DMS 273 (cell line): Measurements from ENCODE around the gene PRR19.
A peak's percentile ranks its signal among the peaks of the same experiment; 100 is the strongest.

Source experiments
- DNase-seq: peaks from one replicate; lab custom pipeline; 2025; ENCODE audit not compliant: unreplicated experiment; lab: John Stamatoyannopoulos, UW

Gene PRR19

DNA sequence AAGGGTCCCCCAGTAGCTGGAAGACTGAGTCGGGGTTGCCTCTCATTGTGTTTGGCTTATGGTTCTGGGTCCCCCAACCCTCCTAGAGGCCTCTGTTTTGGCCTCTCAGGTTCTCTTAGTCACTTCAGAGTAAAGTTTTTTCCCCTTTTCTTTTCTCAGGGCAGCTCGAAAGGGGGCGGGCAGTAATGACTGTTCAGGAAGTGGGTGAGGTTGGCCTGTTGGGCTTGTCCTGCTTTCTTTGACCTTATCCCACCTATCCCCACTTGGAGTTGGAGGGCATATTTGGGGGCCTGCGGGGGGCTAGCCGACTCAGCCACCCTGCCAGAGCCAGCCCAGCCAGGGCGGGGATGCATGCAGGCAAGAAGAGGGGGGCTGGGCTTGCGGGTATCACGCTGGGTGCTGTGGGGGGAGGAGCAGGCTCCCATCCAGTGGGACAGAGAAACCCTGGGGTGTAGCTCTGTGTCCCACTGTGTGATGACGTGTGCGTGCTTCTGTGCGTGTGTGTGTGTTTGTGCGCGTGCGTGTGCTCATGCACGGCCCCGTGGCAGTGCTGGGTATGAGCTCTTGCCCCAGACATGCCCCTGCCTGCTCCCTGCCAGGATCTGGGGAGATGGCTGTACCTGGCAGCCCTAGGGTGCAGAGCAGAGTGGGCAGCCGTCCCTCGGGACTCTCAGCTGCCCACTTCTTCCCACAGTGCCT is 31.4 kb upstream of the PRR19 start:
- DNase-seq: peak; percentile 68

DNA sequence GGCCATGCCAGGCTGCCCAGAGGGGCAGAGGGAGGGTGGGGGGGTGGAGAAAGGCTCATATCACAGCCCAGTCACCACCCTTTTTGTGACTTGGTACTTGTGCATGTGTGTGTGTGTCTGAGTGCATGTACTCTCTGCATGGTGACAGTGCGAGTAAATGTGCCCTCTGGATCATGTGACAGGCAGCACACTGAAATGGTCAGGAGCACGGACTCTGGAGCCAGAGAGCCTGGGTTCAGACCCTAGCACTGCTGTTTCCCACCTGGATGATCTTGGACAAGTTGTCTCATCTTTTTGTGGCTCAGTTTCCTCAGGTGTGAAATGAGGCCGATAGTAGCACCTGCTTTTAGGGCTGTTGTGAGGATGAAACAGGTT is 30.9 kb upstream of the PRR19 start:
- DNase-seq: no peak

DNA sequence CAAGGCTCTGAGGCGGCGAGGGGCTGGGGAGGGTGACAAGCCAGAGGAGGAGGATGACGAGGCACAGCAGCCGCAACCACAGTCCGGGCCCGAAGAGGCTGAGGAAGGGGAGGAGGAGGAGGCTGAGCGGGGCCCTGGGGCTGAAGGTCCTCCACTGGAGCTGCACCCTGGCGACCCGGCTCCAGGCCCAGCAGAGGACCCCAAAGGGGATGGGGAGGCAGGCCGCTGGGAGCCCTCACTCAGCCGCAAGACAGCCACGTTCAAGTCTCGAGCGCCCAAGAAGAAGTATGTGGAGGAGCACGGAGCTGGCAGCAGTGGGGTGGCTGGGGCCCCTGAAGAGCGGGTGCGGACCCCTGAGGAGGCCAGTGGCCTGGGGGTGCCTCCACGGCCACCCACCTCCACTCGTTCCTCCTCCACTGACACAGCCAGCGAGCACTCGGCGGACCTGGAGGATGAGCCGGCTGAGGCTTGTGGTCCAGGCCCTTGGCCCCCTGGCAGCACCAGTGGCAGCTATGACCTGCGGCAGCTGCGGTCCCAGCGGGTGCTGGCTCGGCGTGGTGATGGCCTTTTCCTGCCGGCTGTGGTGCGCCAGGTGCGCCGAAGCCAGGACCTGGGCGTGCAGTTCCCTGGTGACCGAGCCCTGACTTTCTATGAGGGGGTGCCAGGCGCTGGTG is 29.9 kb upstream of the PRR19 start:
- DNase-seq: no peak

DNA sequence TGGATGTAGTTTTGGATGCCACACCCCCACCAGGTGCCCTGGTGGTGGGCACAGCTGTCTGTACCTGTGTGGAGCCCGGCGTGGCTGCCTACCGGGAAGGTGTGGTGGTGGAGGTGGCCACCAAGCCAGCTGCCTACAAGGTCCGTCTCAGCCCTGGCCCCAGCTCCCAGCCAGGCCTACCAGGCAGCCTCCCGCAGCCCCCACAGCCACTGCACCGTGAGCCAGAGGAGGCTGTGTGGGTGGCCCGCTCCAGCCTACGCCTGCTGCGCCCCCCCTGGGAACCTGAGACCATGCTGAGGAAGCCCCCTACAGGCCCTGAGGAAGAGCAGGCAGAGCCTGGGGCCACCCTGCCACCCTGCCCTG is 29.4 kb upstream of the PRR19 start:
- DNase-seq: no peak

DNA sequence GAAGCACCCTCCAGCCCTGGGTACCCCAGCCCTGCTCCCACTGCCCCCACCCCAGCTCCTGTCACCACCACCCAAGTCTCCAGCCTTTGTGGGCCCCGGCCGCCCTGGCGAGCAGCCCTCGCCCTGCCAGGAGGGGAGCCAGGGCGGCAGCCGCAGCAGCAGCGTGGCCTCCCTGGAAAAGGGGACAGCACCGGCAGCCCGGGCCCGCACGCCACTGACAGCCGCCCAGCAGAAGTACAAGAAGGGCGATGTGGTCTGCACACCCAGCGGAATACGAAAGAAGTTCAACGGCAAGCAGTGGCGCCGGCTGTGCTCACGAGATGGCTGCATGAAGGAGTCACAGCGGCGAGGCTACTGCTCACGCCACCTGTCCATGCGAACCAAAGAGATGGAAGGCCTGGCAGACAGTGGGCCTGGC is 28.9 kb upstream of the PRR19 start:
- no peak for DNase-seq

DNA sequence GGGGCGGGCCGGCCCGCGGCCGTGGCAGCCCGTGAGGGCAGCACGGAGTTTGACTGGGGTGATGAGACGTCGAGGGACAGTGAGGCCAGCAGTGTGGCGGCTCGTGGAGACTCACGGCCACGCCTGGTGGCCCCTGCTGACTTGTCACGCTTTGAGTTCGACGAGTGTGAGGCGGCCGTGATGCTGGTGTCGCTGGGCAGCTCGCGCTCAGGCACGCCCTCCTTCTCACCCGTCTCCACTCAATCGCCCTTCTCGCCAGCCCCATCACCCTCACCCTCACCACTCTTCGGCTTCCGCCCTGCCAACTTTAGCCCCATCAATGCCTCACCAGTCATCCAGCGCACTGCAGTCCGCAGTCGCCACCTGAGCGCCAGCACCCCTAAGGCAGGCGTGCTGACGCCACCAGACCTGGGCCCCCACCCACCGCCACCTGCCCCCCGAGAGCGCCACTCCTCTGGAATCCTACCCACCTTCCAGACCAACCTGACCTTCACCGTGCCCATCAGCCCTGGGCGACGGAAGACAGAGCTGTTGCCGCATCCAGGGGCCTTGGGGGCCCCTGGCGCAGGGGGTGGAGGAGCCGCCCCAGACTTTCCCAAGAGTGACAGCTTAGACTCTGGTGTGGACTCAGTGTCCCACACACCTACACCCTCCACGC is 28.4 kb upstream of the PRR19 start:
- DNase-seq: no peak

DNA sequence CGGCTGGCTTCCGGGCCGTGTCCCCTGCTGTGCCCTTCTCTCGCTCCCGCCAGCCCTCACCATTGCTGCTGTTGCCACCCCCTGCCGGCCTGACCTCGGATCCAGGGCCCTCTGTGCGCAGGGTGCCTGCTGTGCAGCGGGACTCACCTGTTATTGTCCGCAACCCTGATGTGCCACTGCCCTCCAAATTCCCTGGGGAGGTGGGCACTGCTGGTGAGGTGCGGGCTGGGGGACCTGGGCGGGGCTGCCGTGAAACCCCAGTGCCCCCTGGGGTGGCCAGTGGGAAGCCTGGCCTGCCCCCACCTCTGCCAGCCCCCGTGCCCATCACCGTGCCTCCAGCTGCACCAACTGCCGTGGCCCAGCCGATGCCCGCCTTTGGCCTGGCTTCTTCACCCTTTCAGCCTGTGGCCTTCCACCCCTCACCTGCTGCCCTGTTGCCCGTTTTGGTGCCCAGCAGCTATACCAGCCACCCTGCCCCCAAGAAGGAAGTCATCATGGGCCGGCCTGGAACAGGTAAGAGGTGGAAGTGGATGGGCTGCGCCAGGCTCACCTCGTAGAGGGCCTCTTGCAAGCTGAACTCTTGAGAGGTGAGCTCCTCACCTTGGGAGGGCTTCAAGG is 27.8 kb upstream of the PRR19 start:
- no peak for DNase-seq

DNA sequence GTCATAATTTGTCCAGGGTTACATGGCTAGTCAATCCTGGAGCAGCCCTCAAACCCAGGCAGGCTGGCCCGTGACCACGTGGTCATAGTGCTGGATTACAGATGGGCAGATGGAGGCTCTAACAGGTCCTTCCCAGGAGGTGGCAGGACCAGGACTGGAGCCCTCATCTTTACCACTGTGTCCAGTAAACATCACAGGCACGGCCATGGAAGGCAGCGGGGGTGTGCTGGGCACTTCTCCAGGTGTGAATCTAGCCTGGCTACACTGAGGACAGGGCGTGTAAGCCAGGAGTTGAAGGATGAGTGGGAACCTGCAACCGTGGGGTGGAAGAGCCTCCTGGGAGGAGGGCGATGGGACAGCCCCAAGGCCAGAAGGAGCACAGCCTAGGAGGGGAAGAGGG is 26.8 kb upstream of the PRR19 start:
- DNase-seq: peak; percentile 57

DNA sequence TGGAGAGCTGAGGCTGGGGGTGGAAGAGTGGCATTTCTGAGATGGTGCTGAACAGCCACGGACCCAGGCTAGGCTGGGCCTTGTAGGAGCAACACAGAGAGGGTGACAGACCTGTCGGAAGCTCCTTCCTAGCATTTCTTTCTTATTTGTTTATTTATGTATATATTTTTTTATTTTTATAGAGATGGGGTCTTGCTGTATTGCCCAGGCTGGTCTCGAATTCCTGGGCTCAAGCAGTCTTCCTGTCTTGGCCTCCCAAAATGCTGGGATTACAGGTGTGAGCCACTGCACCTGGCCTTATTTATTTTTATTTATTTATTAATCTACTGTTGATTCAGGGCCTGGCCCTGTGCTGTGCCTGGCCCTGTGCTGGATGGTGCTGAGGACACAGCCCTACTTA is 26.4 kb upstream of the PRR19 start:
- DNase-seq: no peak

DNA sequence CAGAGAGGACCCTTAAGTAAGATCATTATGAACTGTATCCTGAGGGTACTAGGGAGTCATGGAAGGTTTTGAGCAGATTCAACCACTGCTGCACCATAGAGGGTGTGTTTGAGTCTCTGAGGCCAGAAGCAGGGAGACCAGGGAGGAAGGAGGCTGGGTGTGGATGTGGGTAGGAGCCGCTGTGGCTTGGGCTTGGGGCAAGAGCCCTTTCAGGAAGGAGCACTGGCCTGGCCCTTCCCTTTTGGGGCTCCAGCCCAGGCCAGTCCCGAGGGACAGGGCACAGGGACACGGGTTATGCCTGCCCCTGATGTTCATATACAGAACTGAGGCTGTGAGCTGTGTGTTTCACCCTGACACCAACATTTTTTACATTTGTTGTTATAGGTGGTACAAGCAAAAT is 25.6 kb upstream of the PRR19 start:
- no peak for DNase-seq

DNA sequence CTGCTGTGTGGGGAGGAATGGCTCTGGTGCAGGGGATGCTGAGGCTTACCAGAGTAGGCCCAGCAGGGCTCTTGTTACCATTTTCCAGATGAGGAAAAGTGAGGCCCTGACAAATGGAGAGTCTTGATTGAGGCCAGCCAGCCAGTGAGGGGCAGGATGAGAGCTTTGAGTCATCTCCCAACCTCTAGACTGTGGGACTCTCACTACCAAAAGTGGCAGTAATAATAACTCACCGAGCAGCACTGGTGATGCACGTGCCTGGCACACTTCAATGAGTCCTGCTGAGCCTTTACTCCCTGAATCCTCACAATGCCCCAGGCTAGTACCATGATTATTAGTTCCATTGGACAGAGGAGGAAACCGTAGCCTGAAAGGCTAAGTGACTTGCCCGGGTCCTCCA is 25.1 kb upstream of the PRR19 start:
- no peak for DNase-seq

DNA sequence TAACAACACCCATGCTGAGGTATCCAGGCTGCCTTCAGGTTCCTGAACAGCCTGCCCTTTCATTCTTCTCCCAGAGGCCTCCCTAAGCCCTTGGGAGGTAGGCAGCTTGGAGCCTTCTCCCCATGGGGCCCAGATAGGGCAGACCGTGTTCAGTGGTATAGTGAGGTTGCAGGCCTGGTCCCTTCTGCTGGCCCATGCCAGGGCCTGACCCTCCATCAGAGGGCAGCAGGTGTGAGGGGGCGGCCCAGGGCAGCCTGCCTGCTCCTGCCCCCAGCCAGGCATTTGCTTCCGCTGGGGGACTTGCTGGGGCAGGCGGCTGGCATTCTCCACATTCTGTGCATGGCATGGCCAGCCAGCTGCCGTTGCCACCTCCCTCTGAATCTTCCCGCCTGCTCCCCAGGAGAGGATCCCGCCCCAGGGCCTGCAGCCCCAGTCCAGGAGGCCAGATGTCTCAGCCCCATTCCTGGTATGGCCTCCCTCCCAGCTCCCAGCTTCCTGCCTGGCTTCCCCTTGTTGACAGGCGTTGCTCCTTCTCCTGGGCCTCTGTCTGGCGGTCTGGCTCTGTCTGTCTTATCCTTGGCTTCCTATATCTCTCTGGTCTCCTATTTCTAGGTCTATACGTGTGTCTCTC is 24.0 kb upstream of the PRR19 start:
- DNase-seq: peak; percentile 97

DNA sequence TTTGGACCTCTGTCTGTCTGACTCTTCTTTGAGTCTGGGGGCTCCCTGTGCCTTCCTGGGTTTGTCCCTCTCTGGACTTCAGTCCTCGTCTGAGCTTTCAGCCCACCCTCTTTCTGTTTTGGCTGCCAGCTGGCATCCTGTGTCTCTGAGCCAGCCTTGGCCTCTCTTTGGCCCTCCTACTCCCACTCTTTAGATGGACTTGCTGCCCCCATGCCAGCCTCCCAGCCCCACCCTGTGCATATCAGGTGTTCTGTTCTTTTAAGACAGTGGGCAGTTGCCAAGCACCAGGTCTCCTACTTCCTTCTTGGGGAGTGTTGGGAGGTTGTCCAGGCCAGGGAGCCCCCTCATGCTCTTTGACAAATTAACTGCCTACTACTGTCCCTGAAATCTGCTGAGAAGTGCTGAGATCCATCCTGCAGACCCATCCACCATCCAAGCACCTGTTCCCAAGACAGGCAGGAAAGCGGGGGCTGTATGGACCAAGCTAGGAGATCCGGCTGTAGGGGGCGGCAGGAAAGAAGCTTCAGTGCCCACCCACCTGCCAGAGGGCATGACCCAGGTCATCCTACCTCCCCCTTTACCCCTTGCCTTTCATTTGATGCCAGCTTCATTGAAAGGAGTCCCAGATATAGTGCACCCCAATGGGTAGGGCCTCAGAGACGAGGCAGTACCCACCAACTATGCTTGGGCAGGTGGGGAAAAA is 23.3 kb upstream of the PRR19 start:
- peak; percentile 80 for DNase-seq

DNA sequence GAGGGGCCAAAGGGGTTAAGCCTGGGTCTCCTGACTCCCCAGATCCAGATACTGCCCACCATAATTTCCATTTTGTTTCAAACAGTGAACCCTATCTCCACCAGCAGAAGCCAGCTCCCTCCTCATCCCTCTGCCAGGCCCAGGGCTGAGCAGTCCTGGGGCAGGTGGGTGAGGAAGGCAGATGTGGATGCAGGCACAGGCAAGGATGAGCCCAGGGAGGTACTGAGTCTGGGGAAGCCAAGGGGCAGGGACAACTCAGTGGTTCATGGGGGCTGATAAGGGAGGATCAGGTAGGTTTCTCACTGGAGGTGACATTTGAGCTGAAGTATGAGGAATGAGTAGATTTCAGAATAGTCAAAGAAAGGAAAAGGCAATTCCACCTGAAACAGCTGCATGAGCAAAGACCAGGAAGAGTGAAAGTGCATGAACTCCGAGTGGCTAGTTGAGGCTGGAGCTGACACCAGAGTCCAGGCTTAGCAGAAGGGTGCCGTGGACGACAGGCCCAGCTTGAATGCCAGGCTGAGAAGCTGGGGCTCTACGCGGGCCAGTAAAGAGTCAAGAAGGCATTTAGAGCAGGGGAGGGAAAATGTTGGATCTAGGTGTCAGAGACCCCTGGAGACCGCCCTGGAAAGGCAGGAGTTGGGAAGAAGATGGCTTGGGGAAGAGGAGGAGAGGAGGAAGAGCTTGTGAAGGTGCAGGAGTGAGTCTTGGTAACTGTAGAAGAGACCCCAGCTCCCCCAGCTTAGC is 22.6 kb upstream of the PRR19 start:
- no peak for DNase-seq

DNA sequence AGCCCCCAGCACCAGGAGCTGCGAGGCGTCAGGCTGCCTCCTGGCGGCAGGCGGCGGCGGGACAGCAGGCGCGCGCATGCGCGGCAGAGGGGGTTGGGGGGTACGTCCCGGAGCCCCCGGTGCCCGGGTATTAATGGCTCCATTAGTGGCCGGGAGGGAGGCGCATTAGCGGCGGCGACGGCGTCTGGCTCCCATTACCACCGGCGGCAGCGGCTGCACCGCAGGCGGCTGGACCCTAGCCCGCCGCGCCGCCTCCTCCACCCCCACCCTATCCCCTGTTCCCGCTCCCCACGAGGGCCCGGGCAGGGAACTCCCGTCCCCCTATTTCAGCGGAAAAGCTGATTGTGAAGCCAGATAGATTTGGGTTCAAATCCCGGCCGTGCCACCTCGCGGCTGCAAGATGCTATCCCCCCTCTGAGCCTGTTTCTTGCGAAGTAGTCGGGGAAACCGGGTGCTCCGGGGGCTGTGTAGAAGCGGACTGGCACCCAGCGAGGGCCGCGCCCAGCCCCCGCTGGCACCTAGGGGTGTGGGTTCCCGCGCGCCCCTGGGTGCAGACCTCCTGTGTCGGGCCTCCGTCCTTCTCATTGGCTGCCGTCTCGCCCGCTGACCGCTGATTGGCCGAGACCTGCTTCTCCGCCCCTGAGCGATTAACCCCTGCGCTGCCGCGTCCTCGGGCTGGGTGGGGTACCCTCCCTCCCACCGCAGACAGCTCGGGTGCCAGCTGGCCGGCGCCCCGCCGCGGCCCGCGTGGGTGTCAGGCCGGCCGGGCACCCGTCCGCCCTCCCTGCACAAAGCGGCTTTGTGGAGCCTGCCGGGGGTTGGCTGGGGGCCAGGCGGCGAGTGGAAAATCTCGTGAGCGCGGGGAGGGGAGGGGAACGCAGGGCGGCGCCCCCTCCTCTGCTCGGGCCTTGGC is 21.8 kb upstream of the PRR19 start:
- peak; percentile 97 for DNase-seq

DNA sequence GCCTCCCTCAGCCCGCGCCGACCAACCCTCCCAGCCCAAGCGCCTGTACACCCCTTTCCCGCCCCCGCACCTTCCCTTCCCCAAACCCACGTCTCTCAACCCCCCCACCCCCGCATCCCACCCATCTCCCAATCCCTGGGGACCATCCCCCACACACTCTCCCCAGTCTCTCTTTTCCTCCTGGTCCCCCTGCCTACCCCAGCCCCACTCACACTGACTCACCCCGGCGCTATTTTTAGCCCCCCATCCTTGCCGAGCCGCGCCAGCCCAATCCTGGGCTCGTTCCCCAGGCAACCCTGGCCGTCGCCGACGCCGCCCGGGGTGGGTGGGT is 21.2 kb upstream of the PRR19 start:
- peak; percentile 83 for DNase-seq

DNA sequence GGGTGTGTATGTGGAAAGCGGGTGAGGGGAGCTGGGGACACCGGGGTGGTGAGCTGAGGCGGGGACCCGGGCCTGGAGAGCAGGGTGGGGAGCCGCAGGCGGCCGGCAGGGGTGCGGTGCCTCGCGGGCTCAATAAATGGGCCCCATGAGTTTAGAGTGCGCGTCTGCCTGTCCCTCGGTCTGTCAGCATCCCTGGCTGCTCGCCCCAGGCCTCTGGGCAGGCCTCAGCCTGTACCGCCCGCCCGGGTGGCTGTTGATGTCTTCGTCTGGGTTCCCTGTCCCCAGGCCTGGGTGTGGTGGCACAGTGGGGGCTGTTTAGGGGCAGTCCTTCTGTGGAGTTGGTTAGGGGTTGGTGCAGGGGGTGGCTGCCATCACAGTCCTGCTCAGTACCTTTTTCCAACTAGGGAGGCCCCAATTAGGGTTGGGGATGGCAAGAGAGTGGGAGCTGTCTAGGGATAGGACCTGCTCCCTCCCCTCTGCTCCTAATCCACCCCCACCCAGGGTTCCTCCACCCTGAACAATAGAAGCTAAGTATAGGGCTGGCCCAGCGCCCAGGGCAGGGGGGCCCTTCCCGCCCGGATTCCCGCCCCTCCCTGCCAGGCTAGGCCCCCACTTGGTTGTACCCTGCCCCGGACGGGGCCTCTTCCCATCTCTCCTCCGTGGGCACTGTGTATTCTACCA is 20.6 kb upstream of the PRR19 start:
- peak; percentile 83 for DNase-seq

DNA sequence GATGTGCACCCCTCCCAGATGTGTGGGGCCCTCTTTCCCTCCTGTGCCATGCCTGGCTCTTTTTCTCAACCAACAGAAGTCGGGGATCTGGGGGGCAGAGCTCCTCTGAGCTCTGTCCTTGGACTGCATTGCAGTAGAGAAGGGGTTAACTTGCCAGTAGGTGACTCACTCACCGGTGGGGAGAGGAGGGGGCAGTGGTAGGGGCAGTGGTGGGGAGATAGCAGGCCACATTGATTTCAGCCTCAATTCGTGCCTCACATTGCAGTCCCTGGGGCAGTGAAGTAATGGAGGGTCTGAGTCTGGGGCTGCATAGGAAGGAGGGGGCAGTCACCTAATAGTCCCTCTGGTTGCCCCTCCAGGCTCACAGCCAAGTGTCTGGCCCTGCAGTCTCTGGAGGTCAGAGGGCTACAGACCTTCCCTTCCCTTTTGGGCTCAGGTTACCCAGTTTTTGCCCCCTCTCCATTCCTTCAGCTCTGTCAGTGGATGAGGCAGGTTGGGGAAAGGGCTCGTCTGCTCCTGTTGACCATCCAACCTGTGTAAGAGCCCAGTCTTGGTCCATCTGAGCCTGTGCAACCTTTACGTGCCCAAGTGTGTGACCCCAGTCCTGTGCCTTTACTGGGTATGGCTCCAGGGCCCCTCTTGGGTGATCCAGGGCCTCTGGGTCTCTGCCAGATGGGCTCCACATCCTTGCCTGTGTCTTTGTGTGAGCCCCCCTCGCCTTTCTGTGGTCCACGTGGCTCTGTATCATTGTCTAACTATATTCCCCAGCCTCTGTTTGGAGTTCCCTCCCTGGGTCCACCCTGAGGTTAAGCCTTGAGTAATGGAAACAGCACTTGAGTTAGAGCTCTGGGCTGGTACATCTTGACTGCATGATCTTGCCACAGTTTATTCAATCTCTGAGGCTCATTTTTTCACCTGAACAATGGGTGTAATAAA is 19.8 kb upstream of the PRR19 start:
- DNase-seq: peak; percentile 76
